ENCODE measurements around the gene CFDP1. TPM values are rescaled to one million over a fixed set of nuclear protein-coding genes. Genes with fewer than 3 reads are reported as not detected.

Gene CFDP1
- total and polyA plus RNA-seq, 2 donors (not counting 1 experiment from before 2014, with no cell fraction given), result 6.3 to 42.8 TPM

DNA sequence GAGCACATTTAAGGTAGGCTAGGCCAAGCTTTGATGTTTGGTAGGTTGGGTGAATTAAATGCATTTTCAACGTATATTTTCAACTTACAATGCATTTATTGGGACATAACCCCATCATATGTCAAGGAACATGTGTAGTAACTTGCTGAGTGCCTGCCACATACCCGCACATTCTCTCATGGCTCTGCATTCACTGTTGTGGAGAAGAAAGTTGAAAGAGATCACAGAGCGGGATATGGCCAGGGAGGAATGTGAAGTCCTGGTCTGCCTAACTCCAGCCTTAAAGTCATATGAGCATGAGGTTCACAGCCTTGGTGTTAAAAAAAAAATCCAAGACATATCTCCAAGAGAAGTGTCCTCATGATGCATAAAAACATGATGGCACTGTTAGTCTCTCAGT is 79.1 kb downstream of the CFDP1 start:
- Histone ChIP-seq H3K79me2 (ENCODE audit: control insufficient read depth, insufficient read depth, low read length) (no peaks in the 10 kb centered on the region), H3K4me2 (replicated peaks; ENCODE audit: low read depth, low read length, poor library complexity, severe bottlenecking) (no peak overlapping the region), H2AFZ (ENCODE audit: insufficient read depth, low read depth, low read length, poor library complexity, severe bottlenecking) (no peak overlapping the region), H3K4me3 (ENCODE audit: control extremely low read depth in 1 of 5, extremely low read depth in 1 of 5, insufficient read depth in 1 of 5, low read depth in 2 of 5, low read length in 4 of 5) (no peak overlapping the region), H3K27ac (ENCODE audit: low read length in 2 of 2) (no peak overlapping the region), H3K27me3 (replicated peaks in 1 of 4; ENCODE audit: control extremely low read depth in 1 of 4, control insufficient read depth in 3 of 4, insufficient read depth in 4 of 4, low read length in 3 of 4) (no peaks in the 10 kb centered on the region), H3K9me3 (ENCODE audit: control extremely low read depth in 1 of 3, control insufficient read depth in 2 of 3, insufficient read depth in 1 of 3, low read length in 2 of 3) (peaks cover 0 to 3% (median 0%) of the 10 kb centered on the region in 3 donors), H3K36me3 (replicated peaks in 1 of 2; ENCODE audit: control extremely low read depth in 1 of 2, control insufficient read depth in 1 of 2, extremely low read depth in 1 of 2, insufficient read depth in 2 of 2, low read length in 1 of 2) (no peaks in the 10 kb centered on the region), H4K20me1 (ENCODE audit: control insufficient read depth, insufficient read depth, low read length, poor library complexity, severe bottlenecking) (no peaks in the 10 kb centered on the region), H3K4me1 (ENCODE audit: control insufficient read depth in 2 of 2, insufficient read depth in 2 of 2, low read length in 2 of 2) (no peaks in the 10 kb centered on the region), H3K9ac (ENCODE audit: low read length) (no peak overlapping the region)
- no peaks in the 10 kb centered on the region for H3K4me1 Mint-ChIP-seq
- H3K27me3 Mint-ChIP-seq, result no peaks in the 10 kb centered on the region
- no peak overlapping the region for H3K4me3 Mint-ChIP-seq
- WGBS (ENCODE audit: insufficient coverage), result no CpG with 5 or more reads among the region's 3 CpGs
- no peak for ATAC-seq (ENCODE audit: low read depth)
- ChIA-PET CTCF (no interaction called here), POLR2A (no interaction called here)
- no peaks in the 10 kb centered on the region for H3K9me3 Mint-ChIP-seq (ENCODE audit: insufficient read depth)
- DNase-seq, result no peak
- intact Hi-C loops (cut with micrococcal nuclease), result no loop called here
- no peak overlapping the region for H3K27ac Mint-ChIP-seq
- TF ChIP-seq, protein P1, sequence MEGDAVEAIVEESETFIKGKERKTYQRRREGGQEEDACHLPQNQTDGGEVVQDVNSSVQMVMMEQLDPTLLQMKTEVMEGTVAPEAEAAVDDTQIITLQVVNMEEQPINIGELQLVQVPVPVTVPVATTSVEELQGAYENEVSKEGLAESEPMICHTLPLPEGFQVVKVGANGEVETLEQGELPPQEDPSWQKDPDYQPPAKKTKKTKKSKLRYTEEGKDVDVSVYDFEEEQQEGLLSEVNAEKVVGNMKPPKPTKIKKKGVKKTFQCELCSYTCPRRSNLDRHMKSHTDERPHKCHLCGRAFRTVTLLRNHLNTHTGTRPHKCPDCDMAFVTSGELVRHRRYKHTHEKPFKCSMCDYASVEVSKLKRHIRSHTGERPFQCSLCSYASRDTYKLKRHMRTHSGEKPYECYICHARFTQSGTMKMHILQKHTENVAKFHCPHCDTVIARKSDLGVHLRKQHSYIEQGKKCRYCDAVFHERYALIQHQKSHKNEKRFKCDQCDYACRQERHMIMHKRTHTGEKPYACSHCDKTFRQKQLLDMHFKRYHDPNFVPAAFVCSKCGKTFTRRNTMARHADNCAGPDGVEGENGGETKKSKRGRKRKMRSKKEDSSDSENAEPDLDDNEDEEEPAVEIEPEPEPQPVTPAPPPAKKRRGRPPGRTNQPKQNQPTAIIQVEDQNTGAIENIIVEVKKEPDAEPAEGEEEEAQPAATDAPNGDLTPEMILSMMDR (IDR thresholded peaks at IDR 0.05), result no peak
- no peak for TF ChIP-seq EZH2 (IDR thresholded peaks at IDR 0.05; ENCODE audit: borderline replicate concordance, insufficient read depth, low read depth, low read length, poor library complexity, severe bottlenecking)

GRCh38 chr16:75351183-75351582 is 82.1 kb downstream of the CFDP1 start:
- Histone ChIP-seq H4K20me1 (ENCODE audit: control insufficient read depth, insufficient read depth, low read length, poor library complexity, severe bottlenecking) (peaks cover 15% of the 10 kb centered on the region), H3K4me3 (ENCODE audit: control extremely low read depth in 1 of 5, extremely low read depth in 1 of 5, insufficient read depth in 1 of 5, low read depth in 2 of 5, low read length in 4 of 5) (no peak overlapping the region), H3K9me3 (ENCODE audit: control extremely low read depth in 1 of 3, control insufficient read depth in 2 of 3, insufficient read depth in 1 of 3, low read length in 2 of 3) (peaks cover 0 to 3% (median 0%) of the 10 kb centered on the region in 3 donors), H3K79me2 (ENCODE audit: control insufficient read depth, insufficient read depth, low read length) (no peaks in the 10 kb centered on the region), H3K4me1 (ENCODE audit: control insufficient read depth in 2 of 2, insufficient read depth in 2 of 2, low read length in 2 of 2) (no peaks in the 10 kb centered on the region), H3K4me2 (replicated peaks; ENCODE audit: low read depth, low read length, poor library complexity, severe bottlenecking) (no peak overlapping the region), H3K9ac (ENCODE audit: low read length) (no peak overlapping the region), H3K27ac (ENCODE audit: low read length in 2 of 2) (no peak overlapping the region), H3K27me3 (replicated peaks in 1 of 4; ENCODE audit: control extremely low read depth in 1 of 4, control insufficient read depth in 3 of 4, insufficient read depth in 4 of 4, low read length in 3 of 4) (no peaks in the 10 kb centered on the region), H3K36me3 (replicated peaks in 1 of 2; ENCODE audit: control extremely low read depth in 1 of 2, control insufficient read depth in 1 of 2, extremely low read depth in 1 of 2, insufficient read depth in 2 of 2, low read length in 1 of 2) (peaks cover 0 to 2% of the 10 kb centered on the region in 2 experiments), H2AFZ (ENCODE audit: insufficient read depth, low read depth, low read length, poor library complexity, severe bottlenecking) (no peak overlapping the region)
- no peaks in the 10 kb centered on the region for H3K9me3 Mint-ChIP-seq (ENCODE audit: insufficient read depth)
- no peak for ATAC-seq (ENCODE audit: low read depth)
- no peaks in the 10 kb centered on the region for H3K4me1 Mint-ChIP-seq
- DNase-seq, result no peak
- peaks cover 6% of the 10 kb centered on the region for H3K27me3 Mint-ChIP-seq
- ChIA-PET CTCF (interaction anchor here (0.6 kb wide), 1 partner anchor 1122 kb away, joined by 3 read pairs; no protein-coding TSS in a partner anchor), POLR2A (no interaction called here)
- intact Hi-C loops (cut with micrococcal nuclease), result no loop called here
- TF ChIP-seq, protein P1 (IDR thresholded peaks at IDR 0.05), result no peak
- TF ChIP-seq EZH2 (IDR thresholded peaks at IDR 0.05; ENCODE audit: borderline replicate concordance, insufficient read depth, low read depth, low read length, poor library complexity, severe bottlenecking), result no peak
- no peak overlapping the region for H3K4me3 Mint-ChIP-seq
- H3K27ac Mint-ChIP-seq, result no peak overlapping the region

Data from B cell (primary cell).